Measurements from ENCODE around the gene PCDH11Y. TPM values are rescaled to one million over a fixed set of nuclear protein-coding genes. Genes with fewer than 3 reads are reported as not detected.
"Not testable (repeated sequence)": the region's sequence is repeated elsewhere in the genome, so short reads cannot be mapped to it uniquely, and the experiment has no call there.

Gene PCDH11Y
- total RNA-seq, 1 experiment from 2014 or later = not detected

- not testable (repeated sequence) for H3K36me3 ChIP-seq (ENCODE audit: insufficient read depth, low read length)
These were observed 182.9 kb downstream of the PCDH11Y start for GRCh38 chrY:5182998-5183397.

DNA sequence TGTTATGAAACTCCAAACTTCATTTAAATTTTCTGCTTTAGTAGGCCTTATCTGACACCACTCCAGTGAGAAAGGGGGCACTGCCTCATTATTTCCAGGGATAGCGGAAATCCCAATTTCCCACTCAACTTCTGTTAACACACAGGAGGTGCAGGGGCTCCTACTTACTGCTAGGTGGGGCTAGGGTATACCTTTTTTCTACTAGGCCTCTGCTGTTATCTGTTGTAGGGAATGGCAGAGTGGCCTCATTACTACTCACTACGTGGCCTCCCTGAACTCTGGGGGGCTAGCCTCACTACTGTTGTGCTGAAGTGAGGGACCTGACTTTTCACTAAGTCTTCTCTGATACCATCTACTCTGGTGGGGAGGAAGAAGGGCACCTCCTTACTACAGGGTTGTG lies 215.0 kb downstream of the PCDH11Y start:
- not testable (repeated sequence) for H3K9me2 ChIP-seq (replicated peaks; ENCODE audit: insufficient read depth, low read length); H3K79me2 ChIP-seq (ENCODE audit: low read length); DNase-seq

More at GRCh38 chrY:5182998-5183397, 182.9 kb downstream of the PCDH11Y start:
- not testable (repeated sequence) for H3K9ac ChIP-seq (ENCODE audit: low read length); H3K79me2 ChIP-seq (ENCODE audit: low read length); H2AFZ ChIP-seq (ENCODE audit: low read length); H3K27ac ChIP-seq (ENCODE audit: low read length); H3K4me1 ChIP-seq (ENCODE audit: low read length); H3K27me3 ChIP-seq (ENCODE audit: low read length); H3K4me3 ChIP-seq (ENCODE audit: low read length); H3K9me3 ChIP-seq (ENCODE audit: low read length); DNase-seq; H3K9me2 ChIP-seq (replicated peaks; ENCODE audit: insufficient read depth, low read length); H3K4me2 ChIP-seq (ENCODE audit: low read depth, low read length, poor library complexity, severe bottlenecking); H4K20me1 ChIP-seq (ENCODE audit: insufficient read depth, low read depth, low read length)

DNA sequence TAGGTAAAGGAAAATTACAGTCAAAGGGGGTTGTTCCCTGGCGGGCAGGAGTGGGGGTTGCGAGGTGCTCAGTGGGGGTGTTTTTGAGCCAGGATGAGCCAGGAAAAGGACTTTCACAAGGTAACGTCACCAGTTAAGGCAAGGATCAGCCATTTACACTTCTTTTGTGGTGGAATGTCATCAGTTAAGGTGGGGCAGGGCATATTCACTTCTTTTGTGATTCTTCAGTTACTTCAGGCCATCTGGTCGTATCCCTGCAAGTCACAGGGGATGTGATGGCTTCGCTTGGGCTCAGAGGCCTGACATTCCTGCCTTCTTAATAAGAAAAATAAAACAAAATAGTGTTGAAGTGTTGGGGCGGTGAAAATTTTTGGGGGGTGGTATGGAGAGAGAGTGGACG lies 324.8 kb downstream of the PCDH11Y start:
- H3K27ac ChIP-seq (ENCODE audit: low read length); H3K9me2 ChIP-seq (replicated peaks; ENCODE audit: insufficient read depth, low read length); H4K20me1 ChIP-seq (ENCODE audit: insufficient read depth, low read depth, low read length); H3K9ac ChIP-seq (ENCODE audit: low read length); H3K4me1 ChIP-seq (ENCODE audit: low read length); H3K4me2 ChIP-seq (ENCODE audit: low read depth, low read length, poor library complexity, severe bottlenecking); H3K27me3 ChIP-seq (ENCODE audit: low read length); H3K9me3 ChIP-seq (ENCODE audit: low read length); DNase-seq; H3K4me3 ChIP-seq (ENCODE audit: low read length); H3K79me2 ChIP-seq (ENCODE audit: low read length); H2AFZ ChIP-seq (ENCODE audit: low read length); H3K36me3 ChIP-seq (ENCODE audit: insufficient read depth, low read length): not testable (repeated sequence)

More for the DNA sequence above, 215.0 kb downstream of the PCDH11Y start:
- not testable (repeated sequence) for H3K4me2 ChIP-seq (ENCODE audit: low read depth, low read length, poor library complexity, severe bottlenecking); H2AFZ ChIP-seq (ENCODE audit: low read length); H3K4me3 ChIP-seq (ENCODE audit: low read length); H3K9me3 ChIP-seq (ENCODE audit: low read length); H3K4me1 ChIP-seq (ENCODE audit: low read length); H4K20me1 ChIP-seq (ENCODE audit: insufficient read depth, low read depth, low read length); H3K27ac ChIP-seq (ENCODE audit: low read length); H3K36me3 ChIP-seq (ENCODE audit: insufficient read depth, low read length); H3K9ac ChIP-seq (ENCODE audit: low read length); H3K27me3 ChIP-seq (ENCODE audit: low read length)

DNA sequence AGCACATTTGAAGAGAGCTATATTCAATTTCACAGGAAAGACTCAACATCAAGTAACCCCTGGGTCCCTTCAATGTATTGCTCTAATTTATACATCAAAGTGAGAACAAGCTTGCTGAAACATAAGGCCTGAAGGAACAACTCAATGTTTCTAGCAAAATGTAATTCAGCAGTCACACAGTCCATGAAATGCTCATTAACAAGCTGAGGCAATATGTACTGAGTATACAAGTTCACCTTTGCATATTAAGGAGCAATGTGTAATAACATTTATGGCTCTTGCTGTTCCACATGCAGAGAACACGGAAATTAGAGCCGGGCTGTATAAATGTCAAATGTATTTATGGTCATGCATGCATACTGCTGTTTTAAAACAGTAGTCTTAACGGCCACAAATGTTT lies 342.1 kb downstream of the PCDH11Y start:
- H3K4me2 ChIP-seq (ENCODE audit: low read depth, low read length, poor library complexity, severe bottlenecking) = not testable (repeated sequence)

GRCh38 chrY:5543705-5544104 lies 543.6 kb downstream of the PCDH11Y start:
- H3K9ac ChIP-seq (ENCODE audit: low read length); H3K4me1 ChIP-seq (ENCODE audit: low read length): not testable (repeated sequence)

More for the DNA sequence above, 342.1 kb downstream of the PCDH11Y start:
- H4K20me1 ChIP-seq (ENCODE audit: insufficient read depth, low read depth, low read length); H3K4me1 ChIP-seq (ENCODE audit: low read length); H3K9me3 ChIP-seq (ENCODE audit: low read length); H3K79me2 ChIP-seq (ENCODE audit: low read length); H3K9me2 ChIP-seq (replicated peaks; ENCODE audit: insufficient read depth, low read length); H3K27ac ChIP-seq (ENCODE audit: low read length); H3K9ac ChIP-seq (ENCODE audit: low read length); H2AFZ ChIP-seq (ENCODE audit: low read length); H3K36me3 ChIP-seq (ENCODE audit: insufficient read depth, low read length); DNase-seq; H3K27me3 ChIP-seq (ENCODE audit: low read length); H3K4me3 ChIP-seq (ENCODE audit: low read length): not testable (repeated sequence)

DNA sequence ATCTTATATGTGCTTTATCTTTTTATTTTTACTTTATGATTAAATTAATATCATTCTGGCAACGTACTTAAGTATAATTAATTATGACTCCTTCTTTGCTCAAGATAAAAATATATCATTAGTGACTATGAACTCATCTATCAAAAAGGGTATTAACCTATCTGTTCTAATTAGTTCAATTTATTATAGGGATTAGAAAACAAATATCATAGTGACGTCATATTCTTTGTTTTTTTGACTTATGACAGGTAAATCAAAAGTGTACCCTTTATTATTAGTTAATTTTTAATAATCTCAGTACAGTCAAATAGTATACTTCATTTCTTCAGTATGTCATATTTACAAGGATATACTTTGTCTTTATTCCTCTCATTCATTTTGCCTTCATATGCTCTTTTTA lies 638.5 kb downstream of the PCDH11Y start:
- not testable (repeated sequence) for H3K9me3 ChIP-seq (ENCODE audit: low read length); H3K4me2 ChIP-seq (ENCODE audit: low read depth, low read length, poor library complexity, severe bottlenecking); H3K27me3 ChIP-seq (ENCODE audit: low read length); H4K20me1 ChIP-seq (ENCODE audit: insufficient read depth, low read depth, low read length); H3K9ac ChIP-seq (ENCODE audit: low read length); H3K79me2 ChIP-seq (ENCODE audit: low read length); H3K27ac ChIP-seq (ENCODE audit: low read length); H3K9me2 ChIP-seq (replicated peaks; ENCODE audit: insufficient read depth, low read length); H3K36me3 ChIP-seq (ENCODE audit: insufficient read depth, low read length); H3K4me1 ChIP-seq (ENCODE audit: low read length); H3K4me3 ChIP-seq (ENCODE audit: low read length); H2AFZ ChIP-seq (ENCODE audit: low read length); DNase-seq

More at GRCh38 chrY:5543705-5544104, 543.6 kb downstream of the PCDH11Y start:
- not testable (repeated sequence) for H3K4me2 ChIP-seq (ENCODE audit: low read depth, low read length, poor library complexity, severe bottlenecking); H3K36me3 ChIP-seq (ENCODE audit: insufficient read depth, low read length); H3K27ac ChIP-seq (ENCODE audit: low read length); H2AFZ ChIP-seq (ENCODE audit: low read length); H4K20me1 ChIP-seq (ENCODE audit: insufficient read depth, low read depth, low read length); H3K79me2 ChIP-seq (ENCODE audit: low read length); H3K4me3 ChIP-seq (ENCODE audit: low read length); H3K27me3 ChIP-seq (ENCODE audit: low read length); DNase-seq; H3K9me2 ChIP-seq (replicated peaks; ENCODE audit: insufficient read depth, low read length); H3K9me3 ChIP-seq (ENCODE audit: low read length)

GRCh38 chrY:5679265-5679664 lies 679.2 kb downstream of the PCDH11Y start:
- H3K4me2 ChIP-seq (ENCODE audit: low read depth, low read length, poor library complexity, severe bottlenecking); H3K9me2 ChIP-seq (replicated peaks; ENCODE audit: insufficient read depth, low read length); H3K79me2 ChIP-seq (ENCODE audit: low read length); DNase-seq; H3K9ac ChIP-seq (ENCODE audit: low read length); H3K9me3 ChIP-seq (ENCODE audit: low read length); H3K4me3 ChIP-seq (ENCODE audit: low read length); H2AFZ ChIP-seq (ENCODE audit: low read length); H3K36me3 ChIP-seq (ENCODE audit: insufficient read depth, low read length); H3K27me3 ChIP-seq (ENCODE audit: low read length); H4K20me1 ChIP-seq (ENCODE audit: insufficient read depth, low read depth, low read length); H3K27ac ChIP-seq (ENCODE audit: low read length); H3K4me1 ChIP-seq (ENCODE audit: low read length): not testable (repeated sequence)

GRCh38 chrY:5708727-5709126 lies 708.6 kb downstream of the PCDH11Y start:
- not testable (repeated sequence) for H3K4me2 ChIP-seq (ENCODE audit: low read depth, low read length, poor library complexity, severe bottlenecking); H3K4me3 ChIP-seq (ENCODE audit: low read length); H3K9me3 ChIP-seq (ENCODE audit: low read length); H2AFZ ChIP-seq (ENCODE audit: low read length); H3K79me2 ChIP-seq (ENCODE audit: low read length); H3K27me3 ChIP-seq (ENCODE audit: low read length); H3K9ac ChIP-seq (ENCODE audit: low read length); H3K9me2 ChIP-seq (replicated peaks; ENCODE audit: insufficient read depth, low read length); H4K20me1 ChIP-seq (ENCODE audit: insufficient read depth, low read depth, low read length); H3K27ac ChIP-seq (ENCODE audit: low read length); H3K4me1 ChIP-seq (ENCODE audit: low read length); DNase-seq; H3K36me3 ChIP-seq (ENCODE audit: insufficient read depth, low read length)

GRCh38 chrY:5709788-5710381 lies 709.8 kb downstream of the PCDH11Y start:
- H3K27me3 ChIP-seq (ENCODE audit: low read length); H2AFZ ChIP-seq (ENCODE audit: low read length); H3K4me1 ChIP-seq (ENCODE audit: low read length); H3K36me3 ChIP-seq (ENCODE audit: insufficient read depth, low read length); H3K4me3 ChIP-seq (ENCODE audit: low read length); H3K9me2 ChIP-seq (replicated peaks; ENCODE audit: insufficient read depth, low read length); DNase-seq; H3K4me2 ChIP-seq (ENCODE audit: low read depth, low read length, poor library complexity, severe bottlenecking); H3K9ac ChIP-seq (ENCODE audit: low read length); H3K27ac ChIP-seq (ENCODE audit: low read length); H4K20me1 ChIP-seq (ENCODE audit: insufficient read depth, low read depth, low read length); H3K79me2 ChIP-seq (ENCODE audit: low read length); H3K9me3 ChIP-seq (ENCODE audit: low read length): not testable (repeated sequence)
